ENCODE results near the gene TRIM41.
A peak's percentile ranks its signal among the peaks of the same experiment; 100 is the strongest.

TRIM41 gene

DNA sequence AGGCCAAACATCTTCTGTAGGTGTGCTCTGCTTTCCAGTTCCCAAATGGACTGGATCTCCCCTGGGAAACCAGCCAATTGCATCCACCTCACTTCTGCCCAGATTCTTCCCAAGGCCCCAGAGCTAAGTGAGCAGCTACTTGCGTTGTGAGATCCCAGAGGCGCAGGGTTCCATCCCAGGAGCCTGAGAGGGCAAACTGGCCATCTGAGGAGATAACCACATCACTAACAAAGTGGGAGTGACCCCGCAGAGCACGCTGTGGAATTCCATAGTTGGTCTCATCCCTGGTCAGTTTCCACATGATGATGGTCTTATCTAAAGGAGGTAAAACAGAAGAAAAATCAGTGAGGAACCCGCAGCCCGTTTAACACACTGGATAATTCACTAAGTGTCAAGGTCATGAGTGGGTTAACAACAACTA is 19.0 kb downstream of the TRIM41 start:
- H3K27ac Mint-ChIP-seq: peak overlapping the region; percentile 100
- no peaks in the 10 kb centered on the region for H3K9me3 Mint-ChIP-seq
- H3K4me3 Mint-ChIP-seq: peak overlapping the region; percentile 98
- peaks cover 80% of the 10 kb centered on the region for H3K4me1 Mint-ChIP-seq (ENCODE audit: low read depth)
- no peaks in the 10 kb centered on the region for H3K27me3 Mint-ChIP-seq
- peaks cover 70% of the 10 kb centered on the region for H3K36me3 Mint-ChIP-seq (ENCODE audit: low read depth)

- H3K4me3 Mint-ChIP-seq: peak overlapping the region; percentile 98
- peaks cover 65% of the 10 kb centered on the region for H3K36me3 Mint-ChIP-seq (ENCODE audit: low read depth)
- H3K27me3 Mint-ChIP-seq: no peaks in the 10 kb centered on the region
- peaks cover 80% of the 10 kb centered on the region for H3K4me1 Mint-ChIP-seq (ENCODE audit: low read depth)
- H3K9me3 Mint-ChIP-seq: no peaks in the 10 kb centered on the region
- peak overlapping the region; percentile 100 for H3K27ac Mint-ChIP-seq
Measured at GRCh38 chr5:181243018-181243563, 20.0 kb downstream of the TRIM41 start.

GRCh38 chr5:181243564-181244343 is 20.7 kb downstream of the TRIM41 start, which contains the start of gene RACK1:
TSS of gene RACK1 (minus strand) at chr5:181243906. CDS start at chr5:181243800, 106 bp downstream.
- Mint-ChIP-seq H3K4me1 (ENCODE audit: low read depth) (peaks cover 82% of the 10 kb centered on the region), H3K27me3 (no peaks in the 10 kb centered on the region), H3K4me3 (peak within 1 kb of the TSS; percentile 98), H3K27ac (peak within 1 kb of the TSS; percentile 100), H3K36me3 (ENCODE audit: low read depth) (peaks cover 64% of the 10 kb centered on the region), H3K9me3 (no peaks in the 10 kb centered on the region)

DNA sequence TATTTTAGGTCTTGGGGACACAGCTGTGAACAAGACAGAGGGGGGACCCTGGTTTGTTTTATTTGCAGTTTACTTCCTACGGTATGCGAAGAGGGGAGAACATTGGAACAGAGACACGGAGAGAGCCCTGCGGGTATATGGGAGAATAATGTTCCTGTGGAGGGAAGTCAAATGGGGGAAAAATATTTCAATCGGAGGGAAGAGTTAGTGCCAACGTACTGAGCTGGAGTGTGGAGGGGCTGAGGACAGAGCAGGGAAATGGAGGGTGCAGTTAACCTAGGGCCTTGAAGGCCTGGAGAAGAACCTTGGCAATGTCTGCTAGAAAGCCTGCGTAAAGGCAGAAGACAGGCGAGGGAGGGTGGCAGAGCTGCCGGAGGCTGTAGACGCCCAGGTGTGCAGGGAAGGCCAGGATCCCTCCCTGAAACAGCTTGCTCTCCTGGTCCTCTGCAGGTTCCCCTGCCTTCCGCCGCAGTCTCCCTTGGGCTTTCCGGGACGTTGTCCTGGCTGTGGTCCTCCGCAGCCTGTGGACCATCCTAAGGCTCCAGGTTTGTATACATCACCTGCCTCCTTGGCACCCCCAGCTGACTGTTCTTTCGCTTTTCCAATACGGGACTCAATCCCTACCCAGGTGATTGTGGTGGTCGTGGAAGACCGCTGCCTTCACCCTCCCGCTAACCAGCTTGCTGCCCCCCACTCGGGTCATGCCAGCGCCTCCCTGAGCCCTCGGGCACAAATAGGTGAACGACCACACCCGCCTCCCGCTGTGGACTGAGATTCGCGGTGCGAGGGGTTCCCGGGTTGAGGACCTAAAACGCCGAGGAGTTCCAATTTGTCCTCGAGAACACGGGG is 22.6 kb downstream of the TRIM41 start:
- H3K27ac Mint-ChIP-seq: peak overlapping the region; percentile 100

DNA sequence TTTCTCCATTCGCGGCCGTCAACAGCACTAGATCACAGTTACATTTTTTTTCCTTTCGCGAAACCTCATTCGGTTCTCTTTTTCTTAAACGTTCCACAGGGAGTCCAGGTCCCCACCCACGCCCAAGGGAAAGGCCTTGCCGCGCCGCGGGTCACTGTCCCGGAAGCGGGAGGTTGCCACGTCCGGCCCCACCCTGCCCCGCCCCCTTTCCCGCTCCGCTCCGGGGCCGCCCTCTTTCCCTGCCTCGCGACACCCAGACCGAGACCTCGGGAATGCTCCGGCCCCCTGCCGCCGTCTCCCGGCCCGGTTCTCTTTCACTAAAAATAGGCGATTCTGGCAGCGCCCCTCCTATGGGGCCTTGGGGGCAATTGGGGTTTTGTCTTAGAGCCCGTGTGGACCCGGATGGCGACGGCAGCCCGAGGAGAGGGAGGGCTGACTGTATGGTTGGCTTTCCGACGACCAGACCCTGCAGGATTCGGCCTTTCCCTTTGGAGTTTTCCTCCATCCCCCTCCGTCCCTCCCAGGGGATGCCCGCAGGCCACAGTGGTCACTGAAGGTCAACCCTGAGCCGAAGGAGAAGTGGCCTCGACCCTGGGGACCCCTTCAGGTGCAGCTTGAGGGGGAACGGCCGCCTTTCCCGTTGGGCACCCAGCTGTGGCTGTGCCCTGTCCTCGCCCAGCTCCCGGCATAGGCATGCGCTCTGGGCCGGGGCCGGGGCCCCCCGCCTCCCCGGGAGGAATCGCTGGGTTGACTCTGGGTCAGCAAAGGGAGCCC is 23.4 kb downstream of the TRIM41 start:
- H3K27ac Mint-ChIP-seq: peak overlapping the region; percentile 100
- peak overlapping the region; percentile 91 for H3K4me3 Mint-ChIP-seq
- no peaks in the 10 kb centered on the region for H3K9me3 Mint-ChIP-seq
- peaks cover 63% of the 10 kb centered on the region for H3K36me3 Mint-ChIP-seq (ENCODE audit: low read depth)
- H3K4me1 Mint-ChIP-seq (ENCODE audit: low read depth): peaks cover 81% of the 10 kb centered on the region
- H3K27me3 Mint-ChIP-seq: no peaks in the 10 kb centered on the region

More for the DNA sequence above, 22.6 kb downstream of the TRIM41 start:
- no peaks in the 10 kb centered on the region for H3K9me3 Mint-ChIP-seq
- H3K36me3 Mint-ChIP-seq (ENCODE audit: low read depth): peaks cover 65% of the 10 kb centered on the region
- no peaks in the 10 kb centered on the region for H3K27me3 Mint-ChIP-seq
- peaks cover 82% of the 10 kb centered on the region for H3K4me1 Mint-ChIP-seq (ENCODE audit: low read depth)
- peak overlapping the region; percentile 91 for H3K4me3 Mint-ChIP-seq

GRCh38 chr5:181248277-181248676 is 25.2 kb downstream of the TRIM41 start:
- H3K36me3 Mint-ChIP-seq (ENCODE audit: low read depth): peaks cover 49% of the 10 kb centered on the region
- peak overlapping the region; percentile 91 for H3K4me3 Mint-ChIP-seq
- peak overlapping the region; percentile 89 for H3K27ac Mint-ChIP-seq
- no peaks in the 10 kb centered on the region for H3K27me3 Mint-ChIP-seq
- no peaks in the 10 kb centered on the region for H3K9me3 Mint-ChIP-seq
- peaks cover 71% of the 10 kb centered on the region for H3K4me1 Mint-ChIP-seq (ENCODE audit: low read depth)

DNA sequence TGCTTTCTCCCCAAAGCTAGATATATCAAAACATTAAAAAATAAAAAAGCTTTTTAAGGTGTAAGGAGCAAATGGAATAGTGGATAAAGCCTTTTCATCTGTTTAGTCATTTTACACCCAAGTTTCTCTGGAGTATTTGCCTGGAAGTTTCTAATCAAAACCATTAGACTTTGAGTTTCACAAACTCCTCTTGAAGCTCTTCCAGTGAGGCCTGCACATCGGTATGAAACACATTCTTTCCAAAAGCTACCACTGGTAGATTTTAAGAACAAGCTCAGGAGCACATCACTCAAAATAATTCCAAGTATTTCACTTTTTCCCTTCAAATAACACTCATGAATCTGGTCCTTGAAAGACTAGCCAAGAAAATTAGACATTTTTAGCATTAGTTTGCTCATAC is 32.2 kb downstream of the TRIM41 start:
- peaks cover 57% of the 10 kb centered on the region for H3K36me3 Mint-ChIP-seq (ENCODE audit: low read depth)
- no peaks in the 10 kb centered on the region for H3K27me3 Mint-ChIP-seq
- peaks cover 72% of the 10 kb centered on the region for H3K4me1 Mint-ChIP-seq (ENCODE audit: low read depth)
- no peaks in the 10 kb centered on the region for H3K9me3 Mint-ChIP-seq
- no peak overlapping the region for H3K27ac Mint-ChIP-seq
- no peak overlapping the region for H3K4me3 Mint-ChIP-seq

GRCh38 chr5:181255836-181256578 is 32.9 kb downstream of the TRIM41 start:
- Mint-ChIP-seq H3K4me3 (peak overlapping the region; percentile 59), H3K4me1 (ENCODE audit: low read depth) (peaks cover 69% of the 10 kb centered on the region), H3K27ac (no peak overlapping the region), H3K36me3 (ENCODE audit: low read depth) (peaks cover 52% of the 10 kb centered on the region), H3K27me3 (no peaks in the 10 kb centered on the region), H3K9me3 (no peaks in the 10 kb centered on the region)

DNA sequence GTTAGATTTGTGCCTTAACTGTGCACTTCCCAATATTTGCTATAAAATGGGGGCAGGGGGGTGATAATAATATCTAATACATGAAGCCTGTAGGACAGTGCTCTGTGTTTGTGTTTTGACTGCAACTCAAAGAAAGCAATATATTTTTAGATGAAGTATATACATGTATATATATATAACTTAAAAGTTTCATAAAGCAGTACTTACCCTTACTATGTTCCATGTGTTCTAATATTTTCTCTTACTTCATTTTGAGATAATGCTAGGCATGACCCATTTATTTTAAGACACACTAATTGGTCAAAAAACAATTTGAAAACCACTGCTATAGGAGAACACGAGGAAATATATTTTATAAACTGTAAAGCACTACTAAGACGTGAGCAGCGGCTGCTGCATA is 35.5 kb downstream of the TRIM41 start:
- H3K36me3 Mint-ChIP-seq (ENCODE audit: low read depth): peaks cover 43% of the 10 kb centered on the region
- peak overlapping the region; percentile 96 for H3K4me3 Mint-ChIP-seq
- H3K27me3 Mint-ChIP-seq: no peaks in the 10 kb centered on the region
- peaks cover 62% of the 10 kb centered on the region for H3K4me1 Mint-ChIP-seq (ENCODE audit: low read depth)
- peak overlapping the region; percentile 21 for H3K27ac Mint-ChIP-seq
- H3K9me3 Mint-ChIP-seq: no peaks in the 10 kb centered on the region

DNA sequence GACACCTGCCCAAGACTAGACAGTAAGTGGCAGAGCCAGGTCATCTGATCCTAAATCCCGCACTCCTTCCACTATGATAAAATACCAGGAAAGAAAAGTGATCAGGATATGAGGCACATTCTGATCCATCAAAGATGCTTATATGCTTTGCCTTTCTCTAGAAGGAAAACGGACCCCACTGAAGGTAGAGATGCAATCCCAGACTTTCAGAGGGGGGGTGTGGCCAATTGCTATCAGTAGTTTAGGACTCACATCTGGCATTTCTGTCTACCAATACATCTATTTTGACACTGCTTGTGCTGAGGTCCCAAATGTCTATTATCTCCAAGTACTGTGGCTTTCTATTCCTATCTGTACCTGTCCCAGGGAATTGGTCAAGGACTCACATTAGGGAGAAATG is 36.2 kb downstream of the TRIM41 start:
- peak overlapping the region; percentile 96 for H3K4me3 Mint-ChIP-seq
- H3K27ac Mint-ChIP-seq: no peak overlapping the region
- H3K36me3 Mint-ChIP-seq (ENCODE audit: low read depth): peaks cover 42% of the 10 kb centered on the region
- H3K9me3 Mint-ChIP-seq: no peaks in the 10 kb centered on the region
- no peaks in the 10 kb centered on the region for H3K27me3 Mint-ChIP-seq
- peaks cover 63% of the 10 kb centered on the region for H3K4me1 Mint-ChIP-seq (ENCODE audit: low read depth)

DNA sequence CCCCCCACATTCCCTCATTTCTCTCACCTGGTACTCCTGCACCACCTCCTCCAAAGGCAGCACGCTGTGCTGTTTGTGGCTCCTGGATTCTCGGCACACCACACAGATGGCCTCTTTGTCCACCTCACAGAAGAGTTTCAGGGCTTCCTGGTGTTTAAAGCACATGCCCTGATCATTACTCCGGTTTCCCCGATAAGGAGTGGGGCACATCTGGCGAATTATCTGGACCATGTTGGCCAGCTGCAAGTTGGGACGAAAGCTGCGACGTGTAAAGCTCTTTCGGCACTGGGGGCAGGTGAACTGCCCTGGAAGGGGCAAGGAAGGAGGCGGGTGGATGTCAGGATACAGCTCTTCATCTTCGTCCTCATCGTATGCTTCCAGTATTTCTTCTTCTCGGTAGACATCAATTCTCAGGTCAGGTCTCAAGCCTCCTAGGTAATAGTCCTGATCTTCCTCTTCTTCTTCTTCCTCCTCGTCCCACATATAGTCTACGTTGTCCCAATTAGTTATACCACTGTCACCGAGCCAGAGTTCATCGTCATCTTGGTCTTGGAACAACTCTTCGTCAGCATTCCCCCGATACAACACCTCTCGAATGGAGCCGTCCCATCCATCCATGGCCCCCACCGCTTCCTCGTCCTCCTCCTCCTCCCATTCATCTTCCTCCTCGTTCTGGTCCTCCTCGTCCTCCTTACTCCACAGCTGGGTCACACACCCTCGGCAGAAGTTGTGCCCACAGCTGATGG is 37.1 kb downstream of the TRIM41 start:
- Mint-ChIP-seq H3K4me1 (ENCODE audit: low read depth) (peaks cover 55% of the 10 kb centered on the region), H3K27me3 (no peaks in the 10 kb centered on the region), H3K36me3 (ENCODE audit: low read depth) (peaks cover 38% of the 10 kb centered on the region), H3K9me3 (no peaks in the 10 kb centered on the region), H3K4me3 (peak overlapping the region; percentile 96), H3K27ac (peak overlapping the region; percentile 92)

GRCh38 chr5:181260720-181261319 is 37.7 kb downstream of the TRIM41 start, which contains the start of gene TRIM52:
TSS of gene TRIM52 (minus strand) at chr5:181261143. CDS start at chr5:181260813, 330 bp downstream.
- Mint-ChIP-seq H3K36me3 (ENCODE audit: low read depth) (peaks cover 33% of the 10 kb centered on the region), H3K27ac (peak within 1 kb of the TSS; percentile 93), H3K4me3 (peak within 1 kb of the TSS; percentile 96), H3K27me3 (no peaks in the 10 kb centered on the region), H3K4me1 (ENCODE audit: low read depth) (peaks cover 48% of the 10 kb centered on the region), H3K9me3 (no peaks in the 10 kb centered on the region)

Measured in stimulated activated naive CD8-positive, alpha-beta T cell treated with anti-CD3 and anti-CD28 coated beads, Interleukin-15, Interleukin-2, amounts not matched to agents 100 ng/mL and 50 ng/mL, for 24 hours (primary cell).